ENCODE data around the gene COX20. TPM values are rescaled to one million over a fixed set of nuclear protein-coding genes. Genes with fewer than 3 reads are reported as not detected.
"Not testable (repeated sequence)": the region's sequence is repeated elsewhere in the genome, so short reads cannot be mapped to it uniquely, and the experiment has no call there.

Gene COX20
- total RNA-seq, 1 experiment from 2014 or later, result 50.0 TPM

DNA sequence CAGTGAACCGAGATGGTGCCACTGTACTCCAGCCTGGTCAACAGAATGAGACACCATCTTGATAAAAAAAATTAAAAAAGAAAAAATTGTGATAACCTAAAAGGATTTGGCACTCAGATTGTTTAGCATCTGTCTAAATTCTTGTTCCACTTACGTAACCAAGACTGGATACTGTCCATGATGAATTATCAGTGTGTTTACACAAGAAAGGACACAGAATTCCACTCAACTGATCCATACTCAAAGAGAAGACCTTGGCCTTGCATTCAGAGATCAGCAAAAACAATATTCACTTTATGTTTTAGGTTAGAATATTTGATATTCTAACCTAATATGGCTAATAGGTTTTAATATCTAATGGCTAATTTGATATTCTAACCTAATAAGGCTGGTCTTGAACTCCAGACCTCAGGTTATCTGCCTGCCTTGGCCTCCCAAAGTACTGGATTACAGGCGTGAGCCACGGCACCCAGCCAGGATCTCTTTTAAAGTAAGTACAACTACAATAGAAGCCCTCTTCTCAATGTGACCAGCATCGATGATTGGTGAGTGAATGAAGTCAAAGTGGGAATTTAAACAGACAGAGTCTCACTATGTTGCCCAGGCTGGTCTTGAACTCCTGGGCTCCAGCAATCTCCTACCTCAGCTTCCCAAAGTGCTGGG lies 43.1 kb upstream of the COX20 start:
- H3K27ac ChIP-seq (ENCODE audit: low read length), result no peak overlapping the region
- H3K4me3 ChIP-seq (ENCODE audit: low read length), result no peak overlapping the region
- no peaks in the 10 kb centered on the region for H3K9me2 ChIP-seq (replicated peaks; ENCODE audit: low read length)
- no peak for DNase-seq
- no peaks in the 10 kb centered on the region for H3K9me3 ChIP-seq (ENCODE audit: low read length)
- no peak for TF ChIP-seq EZH2phosphoT487 (IDR thresholded peaks at IDR 0.05; ENCODE audit: borderline replicate concordance, low read length)
- TF ChIP-seq EZH2 (IDR thresholded peaks at IDR 0.05; ENCODE audit: low read length, unreplicated experiment), result no peak
- TF ChIP-seq, protein P1, sequence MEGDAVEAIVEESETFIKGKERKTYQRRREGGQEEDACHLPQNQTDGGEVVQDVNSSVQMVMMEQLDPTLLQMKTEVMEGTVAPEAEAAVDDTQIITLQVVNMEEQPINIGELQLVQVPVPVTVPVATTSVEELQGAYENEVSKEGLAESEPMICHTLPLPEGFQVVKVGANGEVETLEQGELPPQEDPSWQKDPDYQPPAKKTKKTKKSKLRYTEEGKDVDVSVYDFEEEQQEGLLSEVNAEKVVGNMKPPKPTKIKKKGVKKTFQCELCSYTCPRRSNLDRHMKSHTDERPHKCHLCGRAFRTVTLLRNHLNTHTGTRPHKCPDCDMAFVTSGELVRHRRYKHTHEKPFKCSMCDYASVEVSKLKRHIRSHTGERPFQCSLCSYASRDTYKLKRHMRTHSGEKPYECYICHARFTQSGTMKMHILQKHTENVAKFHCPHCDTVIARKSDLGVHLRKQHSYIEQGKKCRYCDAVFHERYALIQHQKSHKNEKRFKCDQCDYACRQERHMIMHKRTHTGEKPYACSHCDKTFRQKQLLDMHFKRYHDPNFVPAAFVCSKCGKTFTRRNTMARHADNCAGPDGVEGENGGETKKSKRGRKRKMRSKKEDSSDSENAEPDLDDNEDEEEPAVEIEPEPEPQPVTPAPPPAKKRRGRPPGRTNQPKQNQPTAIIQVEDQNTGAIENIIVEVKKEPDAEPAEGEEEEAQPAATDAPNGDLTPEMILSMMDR (conservative IDR thresholded peaks at IDR 0.05; ENCODE audit: low read depth, low read length), result no peak
- no peaks in the 10 kb centered on the region for H3F3A ChIP-seq (ENCODE audit: low read length, unreplicated experiment)
- H3K4me1 ChIP-seq (ENCODE audit: insufficient read depth, low read length), result no peaks in the 10 kb centered on the region
- no peaks in the 10 kb centered on the region for H3K27me3 ChIP-seq (ENCODE audit: low read length)
- ChIA-PET CTCF (no interaction called here), POLR2A (ENCODE audit: unreplicated experiment) (no interaction called here)
- no peak overlapping the region for H3K9ac ChIP-seq (ENCODE audit: low read length)
- no peaks in the 10 kb centered on the region for H4K20me1 ChIP-seq (ENCODE audit: low read length)
- H3K79me2 ChIP-seq (ENCODE audit: low read length), result no peaks in the 10 kb centered on the region
- no peak overlapping the region for H3K4me2 ChIP-seq (ENCODE audit: low read length)
- intact Hi-C loops (cut with micrococcal nuclease), result no loop called here
- no TSS peak for BruUV-seq (replicated peaks)
- ATAC-seq, result no peak
- no peaks in the 10 kb centered on the region for H3K36me3 ChIP-seq (ENCODE audit: low read depth, low read length)
- H2AFZ ChIP-seq (ENCODE audit: low read length), result no peak overlapping the region

DNA sequence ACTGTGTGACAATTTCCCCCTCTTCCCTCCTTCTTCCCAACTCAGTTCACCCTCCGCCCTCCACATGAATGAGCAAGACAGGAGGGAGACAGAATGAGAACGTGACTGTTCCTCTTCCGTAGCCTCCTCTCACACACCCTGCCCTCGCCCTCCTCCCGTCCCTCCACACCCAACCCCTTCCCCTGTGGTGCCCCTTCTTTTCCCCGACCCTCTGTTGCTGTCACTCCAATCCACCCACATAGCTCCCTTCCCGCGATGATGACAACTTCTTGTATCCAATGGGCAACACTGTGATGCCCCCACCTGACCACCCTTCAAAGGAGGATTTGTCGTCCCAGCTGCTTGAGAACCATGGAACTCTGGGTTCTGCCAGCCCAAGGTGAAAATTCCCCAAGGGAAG lies 41.4 kb upstream of the COX20 start:
- no TSS peak for BruUV-seq (replicated peaks)
- Histone ChIP-seq H3K9me3 (ENCODE audit: low read length) (no peaks in the 10 kb centered on the region), H3K9me2 (replicated peaks; ENCODE audit: low read length) (no peaks in the 10 kb centered on the region), H3K79me2 (ENCODE audit: low read length) (no peaks in the 10 kb centered on the region), H3K4me1 (ENCODE audit: insufficient read depth, low read length) (no peaks in the 10 kb centered on the region), H3K4me3 (ENCODE audit: low read length) (no peak overlapping the region), H3K9ac (ENCODE audit: low read length) (no peak overlapping the region), H3F3A (ENCODE audit: low read length, unreplicated experiment) (no peaks in the 10 kb centered on the region), H4K20me1 (ENCODE audit: low read length) (no peaks in the 10 kb centered on the region), H3K36me3 (ENCODE audit: low read depth, low read length) (no peaks in the 10 kb centered on the region), H3K27ac (ENCODE audit: low read length) (no peak overlapping the region), H3K27me3 (ENCODE audit: low read length) (no peaks in the 10 kb centered on the region), H3K4me2 (ENCODE audit: low read length) (no peak overlapping the region), H2AFZ (ENCODE audit: low read length) (no peak overlapping the region)
- ChIA-PET CTCF (interaction anchor here (0.5 kb wide), 1 partner anchor 28 kb away, joined by 13 read pairs; no protein-coding TSS in a partner anchor), POLR2A (ENCODE audit: unreplicated experiment) (no interaction called here)
- TF ChIP-seq EZH2 (IDR thresholded peaks at IDR 0.05; ENCODE audit: low read length, unreplicated experiment) (no peak), EZH2phosphoT487 (IDR thresholded peaks at IDR 0.05; ENCODE audit: borderline replicate concordance, low read length) (no peak)
- TF ChIP-seq, protein P1 (conservative IDR thresholded peaks at IDR 0.05; ENCODE audit: low read depth, low read length), result no peak
- DNase-seq (no peak), ATAC-seq (no peak)
- intact Hi-C loops (cut with micrococcal nuclease), result no loop called here

DNA sequence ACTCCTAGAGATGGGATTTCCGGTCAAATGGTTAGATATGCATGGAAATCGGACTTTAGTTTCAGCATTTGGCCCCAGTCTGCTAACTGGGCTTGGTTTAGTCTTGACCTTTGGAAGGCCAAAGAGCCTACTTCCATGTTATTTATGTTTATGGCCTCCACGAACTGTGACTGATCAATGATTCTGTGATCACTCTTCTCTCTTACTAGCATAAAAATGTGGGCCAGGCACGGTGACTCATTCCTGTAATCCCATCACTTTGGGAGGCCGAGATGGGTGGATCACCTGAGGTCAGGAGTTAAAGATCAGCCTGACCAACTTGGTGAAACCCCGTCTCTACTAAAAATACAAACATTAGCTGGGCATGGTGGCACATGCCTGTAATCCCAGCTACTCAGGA lies 40.9 kb upstream of the COX20 start:
- H3K79me2 ChIP-seq (ENCODE audit: low read length); BruUV-seq (replicated peaks); intact Hi-C loops (cut with micrococcal nuclease); H3K4me2 ChIP-seq (ENCODE audit: low read length); H3K36me3 ChIP-seq (ENCODE audit: low read depth, low read length); H3K9me2 ChIP-seq (replicated peaks; ENCODE audit: low read length); POLR2A ChIA-PET (ENCODE audit: unreplicated experiment); ATAC-seq; H3K9me3 ChIP-seq (ENCODE audit: low read length); H4K20me1 ChIP-seq (ENCODE audit: low read length); H3K27me3 ChIP-seq (ENCODE audit: low read length); DNase-seq; H3K27ac ChIP-seq (ENCODE audit: low read length); H3K4me1 ChIP-seq (ENCODE audit: insufficient read depth, low read length); H3F3A ChIP-seq (ENCODE audit: low read length, unreplicated experiment); CTCF ChIA-PET; H3K4me3 ChIP-seq (ENCODE audit: low read length); H2AFZ ChIP-seq (ENCODE audit: low read length); H3K9ac ChIP-seq (ENCODE audit: low read length): not testable (repeated sequence)

All from PC-3 (cell line).